Measurements from ENCODE around the gene PPARA.

PPARA gene

DNA sequence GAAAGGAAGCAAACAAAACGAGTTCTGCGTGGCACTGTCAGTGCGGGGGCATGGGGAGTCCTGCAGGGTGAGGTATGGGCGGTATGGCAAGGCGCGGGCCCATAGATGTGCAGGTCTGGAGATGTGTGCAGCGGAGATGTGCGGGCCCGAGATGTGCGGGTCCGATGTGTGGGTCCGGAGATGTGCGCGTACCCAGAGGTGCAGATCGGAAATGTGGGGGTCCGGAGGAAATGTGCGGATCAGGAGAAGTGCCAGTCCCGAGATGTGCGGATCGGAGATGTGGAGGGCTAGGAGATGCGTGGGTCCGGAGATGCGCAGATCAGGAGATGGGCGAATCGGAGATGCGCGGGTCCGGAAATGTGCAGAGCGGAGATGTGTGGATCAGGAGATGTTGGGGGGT lies 63.8 kb downstream of the PPARA start:
- no peak for TF ChIP-seq CTCF (IDR thresholded peaks at IDR 0.05; ENCODE audit: extremely low read depth, insufficient read depth, missing control alignments)
- in situ Hi-C loops (cut with MboI; ENCODE audit: low pct_unique_long_range_greater_than_20kb, low sequenced_read_pairs, unreplicated experiment), result no loop called here
- no peak for DNase-seq (ENCODE audit: low spot score)

DNA sequence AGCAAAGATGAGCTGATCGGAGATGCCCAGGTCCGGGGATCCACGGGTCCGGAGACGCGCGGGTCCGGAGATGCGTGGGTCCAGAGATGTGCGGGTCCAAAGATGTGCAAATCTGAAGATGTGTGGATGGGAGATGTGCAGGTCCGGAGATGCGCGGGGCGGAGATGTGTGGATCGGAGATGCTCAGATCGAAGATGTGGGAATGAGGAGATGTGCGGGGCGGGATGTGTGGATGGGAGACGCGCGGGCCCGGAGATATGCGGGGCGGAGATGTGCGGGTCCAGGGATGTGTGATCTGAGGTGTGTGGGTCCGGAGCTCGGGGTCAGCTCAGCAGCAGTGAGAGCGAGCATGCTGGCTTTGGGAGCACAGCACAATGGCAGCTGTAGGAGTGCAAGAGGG lies 64.3 kb downstream of the PPARA start:
- in situ Hi-C loops (cut with MboI; ENCODE audit: low pct_unique_long_range_greater_than_20kb, low sequenced_read_pairs, unreplicated experiment), result no loop called here
- no peak for DNase-seq (ENCODE audit: low spot score)
- TF ChIP-seq CTCF (IDR thresholded peaks at IDR 0.05; ENCODE audit: extremely low read depth, insufficient read depth, missing control alignments), result no peak

DNA sequence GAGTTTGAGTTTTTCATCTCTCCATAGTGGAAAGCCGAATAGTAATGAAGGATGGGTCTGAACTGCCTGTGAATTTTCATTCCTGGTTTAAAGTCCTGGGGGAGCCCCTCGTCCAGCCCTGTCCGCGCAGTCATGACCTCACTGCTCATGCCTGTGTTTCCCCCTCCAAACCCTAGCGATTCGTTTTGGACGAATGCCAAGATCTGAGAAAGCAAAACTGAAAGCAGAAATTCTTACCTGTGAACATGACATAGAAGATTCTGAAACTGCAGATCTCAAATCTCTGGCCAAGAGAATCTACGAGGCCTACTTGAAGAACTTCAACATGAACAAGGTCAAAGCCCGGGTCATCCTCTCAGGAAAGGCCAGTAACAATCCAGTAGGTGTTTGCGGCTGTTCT lies 69.3 kb downstream of the PPARA start:
- no peak for DNase-seq (ENCODE audit: low spot score)
- in situ Hi-C loops (cut with MboI; ENCODE audit: low pct_unique_long_range_greater_than_20kb, low sequenced_read_pairs, unreplicated experiment), result no loop called here
- no peak for TF ChIP-seq CTCF (IDR thresholded peaks at IDR 0.05; ENCODE audit: extremely low read depth, insufficient read depth, missing control alignments)

- DNase-seq (ENCODE audit: low spot score), result no peak
- TF ChIP-seq CTCF (IDR thresholded peaks at IDR 0.05; ENCODE audit: extremely low read depth, insufficient read depth, missing control alignments), result no peak
- in situ Hi-C loops (cut with MboI; ENCODE audit: low pct_unique_long_range_greater_than_20kb, low sequenced_read_pairs, unreplicated experiment), result no loop called here
Observed at GRCh38 chr22:46220921-46221320, 70.6 kb downstream of the PPARA start.

GRCh38 chr22:46224044-46224897 lies 73.9 kb downstream of the PPARA start:
- in situ Hi-C loops (cut with MboI; ENCODE audit: low pct_unique_long_range_greater_than_20kb, low sequenced_read_pairs, unreplicated experiment), result no loop called here
- no peak for TF ChIP-seq CTCF (IDR thresholded peaks at IDR 0.05; ENCODE audit: extremely low read depth, insufficient read depth, missing control alignments)
- DNase-seq (ENCODE audit: low spot score), result no peak

DNA sequence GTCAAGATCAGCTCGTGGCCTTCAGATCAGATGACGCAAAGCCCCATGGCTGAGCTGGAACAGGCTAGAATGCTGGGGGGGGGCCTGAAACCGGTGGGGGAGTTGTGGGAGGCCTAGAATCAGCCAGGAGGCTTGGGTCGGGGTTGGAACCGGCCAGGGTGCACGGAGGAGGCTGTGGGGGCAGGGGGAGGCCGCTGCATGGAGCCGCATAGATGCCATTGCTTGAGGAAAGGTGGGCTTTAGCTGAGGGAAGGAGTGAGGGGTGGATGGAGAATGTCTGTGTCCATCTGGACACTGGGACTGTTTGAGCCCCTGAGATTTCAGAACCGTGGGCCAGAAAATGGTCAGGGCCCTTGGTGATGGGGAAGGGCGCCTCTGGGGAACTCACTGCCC lies 74.6 kb downstream of the PPARA start:
- DNase-seq (ENCODE audit: low spot score), result no peak
- no peak for TF ChIP-seq CTCF (IDR thresholded peaks at IDR 0.05; ENCODE audit: extremely low read depth, insufficient read depth, missing control alignments)
- in situ Hi-C loops (cut with MboI; ENCODE audit: low pct_unique_long_range_greater_than_20kb, low sequenced_read_pairs, unreplicated experiment), result no loop called here

Data from GM13977 (cell line).